Measurements from ENCODE around the gene FLNB.
A peak's percentile ranks its signal among the peaks of the same experiment; 100 is the strongest.

Gene FLNB

DNA sequence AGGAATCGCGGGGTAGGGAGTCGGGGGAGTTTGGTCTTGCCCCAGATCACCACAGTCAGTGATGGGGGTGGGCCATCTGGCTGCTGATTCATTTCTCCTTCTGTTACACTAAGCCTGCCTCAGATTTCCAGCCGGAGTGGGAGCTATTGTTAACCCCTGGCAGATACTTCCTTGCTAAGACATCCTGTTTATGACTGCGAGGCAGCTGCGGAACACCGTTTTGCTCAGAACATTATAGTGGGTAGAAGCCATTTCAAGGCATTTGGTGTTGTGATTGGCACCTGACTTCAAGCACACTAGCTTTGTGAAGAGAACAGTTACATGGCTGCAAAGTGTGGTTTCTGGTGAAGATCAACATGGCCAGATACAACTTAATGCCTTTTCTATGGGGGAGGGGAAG lies 73.8 kb downstream of the FLNB start:
- DNase-seq, result no peak

DNA sequence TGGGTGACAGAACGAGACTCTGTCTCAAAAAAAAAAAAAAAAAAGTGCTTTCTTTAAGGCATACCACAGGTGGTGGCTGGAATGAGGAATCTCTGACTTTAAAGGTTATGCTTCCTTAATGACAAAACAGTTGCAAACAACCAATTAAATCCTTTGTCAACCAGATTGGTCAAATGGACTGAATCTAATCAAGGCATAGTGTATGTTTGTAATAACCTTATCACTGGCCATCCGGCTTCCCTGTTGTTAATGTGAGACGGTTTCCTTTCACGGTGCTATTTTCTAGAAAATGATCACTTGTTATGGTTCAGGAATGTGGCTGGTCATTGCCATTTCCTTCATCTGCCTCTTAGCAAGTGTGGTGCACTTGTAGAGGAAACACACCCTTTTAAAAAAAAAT lies 75.9 kb downstream of the FLNB start:
- DNase-seq, result no peak

DNA sequence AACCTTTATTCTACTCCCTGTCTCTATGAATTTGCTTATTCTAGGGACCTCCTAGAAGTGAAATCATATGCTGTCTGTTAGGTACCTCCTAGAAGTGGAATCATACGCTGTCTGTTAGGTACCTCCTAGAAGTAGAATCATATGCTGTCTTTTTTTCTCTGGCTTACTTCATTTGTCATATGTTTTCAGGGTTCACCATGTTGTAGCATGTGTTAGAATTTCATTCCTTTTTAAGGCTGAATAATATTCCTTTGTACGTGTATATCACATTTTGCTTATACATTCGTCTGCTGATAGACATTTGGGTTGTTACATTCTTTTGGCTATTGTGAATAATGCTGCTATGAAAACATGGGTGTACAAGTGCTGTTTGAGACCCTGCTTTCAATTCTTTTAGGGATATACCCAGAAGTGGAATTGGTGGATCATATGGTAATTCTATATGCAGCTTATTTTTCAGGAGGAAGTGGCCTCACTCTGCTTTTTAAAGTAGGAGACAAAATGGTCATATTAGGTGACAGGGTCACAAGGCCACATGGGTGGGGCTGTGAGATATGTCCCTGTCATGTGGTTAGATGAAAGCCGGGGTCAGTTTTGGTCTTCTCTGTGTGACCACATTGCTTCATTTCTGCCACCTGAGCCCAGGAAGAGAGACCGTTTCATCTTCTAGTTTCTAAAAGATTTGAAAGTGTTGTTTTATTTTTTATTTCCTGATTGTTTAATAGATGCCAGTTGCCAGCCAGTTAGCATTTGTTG lies 76.7 kb downstream of the FLNB start:
- no peak for DNase-seq

DNA sequence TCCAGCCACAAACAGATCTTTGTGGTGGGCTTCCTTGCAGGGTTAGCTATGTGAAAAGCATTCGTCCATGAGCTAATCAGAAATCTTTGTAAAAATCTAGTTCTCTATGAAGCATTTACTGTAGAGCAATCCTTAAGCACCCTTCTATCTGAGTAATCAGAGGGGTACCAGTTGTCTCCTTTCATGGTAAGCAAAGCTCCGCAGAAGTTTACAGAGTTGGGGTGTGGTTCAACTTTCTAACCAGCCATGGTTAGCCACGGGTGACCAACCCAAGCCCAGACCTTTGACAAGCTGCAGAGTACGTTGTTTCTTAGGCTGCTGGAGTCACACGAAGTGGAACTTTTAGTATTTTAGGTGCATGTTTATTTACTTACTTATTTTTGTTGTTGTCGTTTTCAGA lies 77.4 kb downstream of the FLNB start:
- no peak for DNase-seq

DNA sequence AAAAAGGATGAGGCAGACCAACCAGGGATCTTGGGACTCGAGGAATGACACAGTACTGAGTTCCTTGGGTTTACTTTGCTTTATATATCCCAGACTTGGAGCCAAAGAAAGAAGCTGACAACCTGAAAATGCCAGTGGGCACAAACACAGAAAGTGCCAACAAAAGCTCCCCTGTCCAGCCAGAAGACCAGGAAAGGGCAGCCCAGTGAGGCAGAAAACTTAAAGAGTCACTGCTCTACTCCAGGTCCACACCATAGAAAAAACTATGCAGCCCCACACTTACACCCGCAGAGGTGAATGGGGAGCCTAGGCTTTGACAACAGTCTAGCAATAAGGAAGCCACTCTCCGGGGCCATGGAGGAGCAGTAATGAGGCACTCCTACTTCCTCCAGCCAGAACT lies 80.3 kb downstream of the FLNB start:
- no peak for DNase-seq

DNA sequence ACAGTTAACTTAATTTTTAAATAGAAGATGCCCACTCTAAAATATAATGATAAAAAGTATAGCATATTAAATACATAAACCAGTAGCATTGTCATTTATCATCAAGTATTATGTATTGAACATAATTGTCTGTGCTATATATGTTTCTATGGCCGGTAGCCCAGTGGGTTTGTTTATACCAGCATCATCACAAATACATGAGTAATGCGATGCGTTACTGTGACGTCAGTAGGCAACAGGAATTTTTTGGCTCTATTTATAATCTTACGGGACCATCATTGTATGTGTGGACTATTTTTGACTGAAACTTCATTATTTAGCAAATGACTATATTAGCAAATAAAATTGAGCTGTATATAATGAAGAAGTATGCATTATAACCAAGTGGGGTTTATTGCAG lies 82.1 kb downstream of the FLNB start:
- no peak for DNase-seq

DNA sequence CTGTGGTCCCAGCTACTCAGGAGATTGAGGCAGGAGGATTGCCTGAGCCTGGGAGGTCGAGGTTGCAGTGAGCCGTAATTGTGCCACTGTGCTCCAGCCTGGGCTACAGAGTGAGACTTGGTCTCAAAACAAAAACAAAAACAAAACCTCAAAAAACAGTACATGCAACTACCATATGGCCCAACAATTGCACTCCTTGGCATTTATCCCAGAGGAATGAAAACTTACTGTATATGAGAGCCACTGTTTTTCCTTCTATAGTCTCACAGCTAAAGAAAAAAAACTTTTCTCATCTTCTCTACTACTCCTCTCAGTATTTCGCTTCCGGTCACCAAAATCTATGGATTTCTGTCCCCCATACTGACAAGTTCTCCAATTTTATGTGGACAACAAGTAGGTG lies 84.3 kb downstream of the FLNB start:
- DNase-seq, result no peak

DNA sequence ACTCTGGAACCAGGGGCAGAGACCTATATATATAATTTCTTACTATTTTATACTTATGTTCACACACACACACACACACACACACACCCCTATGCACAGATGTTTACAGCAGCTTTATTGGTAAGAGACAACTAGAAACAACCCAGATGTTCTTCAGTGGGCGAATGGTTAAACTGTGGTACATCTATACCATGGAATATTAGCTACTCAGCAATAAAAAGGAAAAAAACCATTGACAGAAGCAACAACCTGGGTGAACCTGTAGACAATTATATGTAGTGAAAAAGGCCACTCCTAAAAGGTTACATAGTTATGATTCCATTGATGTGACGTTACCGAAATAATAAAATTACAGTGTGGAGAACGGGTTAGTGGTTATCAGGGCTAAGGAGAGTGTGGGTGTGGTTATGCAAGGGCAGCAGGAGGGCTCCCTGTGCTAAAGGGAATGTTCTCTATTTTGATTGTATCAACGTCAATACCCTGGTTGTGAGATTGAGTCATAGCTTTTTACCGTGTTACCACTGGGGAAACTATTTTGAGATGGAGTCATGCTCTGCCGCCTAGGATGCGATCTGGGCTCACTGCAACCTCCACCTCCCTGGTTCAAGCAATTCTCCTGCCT lies 85.5 kb downstream of the FLNB start:
- DNase-seq, result no peak

DNA sequence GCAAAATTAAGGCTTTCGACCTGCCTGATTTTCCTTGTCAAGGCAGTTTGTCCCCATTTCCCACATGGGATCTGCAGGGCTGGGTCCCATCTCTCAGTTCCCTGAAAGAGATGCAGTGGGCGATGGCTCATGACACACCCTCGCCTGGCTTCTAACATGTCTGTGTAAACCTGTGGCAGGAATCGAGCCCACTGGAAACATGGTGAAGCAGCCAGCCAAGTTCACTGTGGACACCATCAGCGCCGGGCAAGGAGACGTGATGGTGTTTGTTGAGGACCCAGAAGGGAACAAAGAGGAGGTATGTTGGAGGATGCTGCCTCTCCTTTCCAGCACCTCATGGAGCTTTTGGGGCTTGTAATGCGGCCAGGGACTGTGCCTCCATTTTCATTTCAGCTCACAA lies 86.4 kb downstream of the FLNB start:
- no peak for DNase-seq

DNA sequence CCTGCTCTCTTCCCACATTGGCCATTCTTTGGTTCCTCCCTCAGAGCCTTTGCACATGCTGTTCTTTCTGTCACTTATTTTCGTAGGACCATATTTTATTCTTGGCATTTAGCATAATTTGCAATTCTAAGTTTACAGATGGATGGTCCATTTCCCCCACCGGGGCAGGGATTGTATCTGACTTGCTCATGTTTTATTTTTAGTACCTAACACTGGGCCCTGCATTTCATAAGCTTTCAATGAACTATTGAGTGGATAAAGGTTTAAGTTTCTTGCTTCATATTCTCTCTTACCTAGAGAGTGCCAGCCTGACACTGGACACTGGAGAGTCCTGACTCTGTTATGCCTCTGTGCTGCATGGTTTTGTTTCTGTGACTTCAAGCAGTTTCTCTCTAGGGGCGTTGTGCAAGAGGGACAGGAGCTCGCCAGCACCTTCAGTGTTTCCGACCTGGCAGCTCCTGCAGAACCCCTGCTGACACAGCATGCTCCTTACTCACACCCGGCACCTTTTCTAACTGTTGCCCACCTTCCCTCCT lies 87.4 kb downstream of the FLNB start:
- no peak for DNase-seq

DNA sequence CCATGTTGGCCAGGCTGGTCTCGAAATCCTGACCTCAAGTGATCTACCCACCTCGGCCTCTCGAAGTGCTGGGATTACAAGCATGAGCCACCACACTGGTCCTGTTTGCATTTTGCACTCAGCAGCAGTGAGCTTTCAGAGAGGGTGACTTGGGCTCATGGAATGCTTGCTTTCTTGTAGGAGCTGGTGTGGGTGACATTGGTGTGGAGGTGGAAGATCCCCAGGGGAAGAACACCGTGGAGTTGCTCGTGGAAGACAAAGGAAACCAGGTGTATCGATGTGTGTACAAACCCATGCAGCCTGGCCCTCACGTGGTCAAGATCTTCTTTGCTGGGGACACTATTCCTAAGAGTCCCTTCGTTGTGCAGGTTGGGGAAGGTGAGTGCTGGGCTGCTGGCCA lies 90.3 kb downstream of the FLNB start:
- no peak for DNase-seq

DNA sequence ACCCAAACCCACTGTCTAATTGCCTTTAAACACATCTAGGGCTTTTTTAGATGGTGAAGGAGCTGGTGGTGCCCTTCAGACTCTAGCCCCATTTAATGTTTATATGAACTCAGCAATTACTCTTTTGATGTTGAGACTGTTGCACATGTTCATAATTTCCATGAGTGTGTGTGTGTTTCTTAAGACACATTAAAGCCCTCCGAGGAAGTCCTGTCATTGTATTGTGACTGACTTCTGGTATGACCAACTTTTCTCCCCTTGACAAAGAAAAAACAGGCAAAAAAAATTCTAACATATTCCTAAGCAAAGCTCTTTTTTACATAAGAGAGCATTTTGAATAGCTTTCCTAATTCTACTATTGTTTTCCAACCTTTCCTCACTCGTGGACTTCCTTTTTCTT lies 91.6 kb downstream of the FLNB start:
- no peak for DNase-seq

DNA sequence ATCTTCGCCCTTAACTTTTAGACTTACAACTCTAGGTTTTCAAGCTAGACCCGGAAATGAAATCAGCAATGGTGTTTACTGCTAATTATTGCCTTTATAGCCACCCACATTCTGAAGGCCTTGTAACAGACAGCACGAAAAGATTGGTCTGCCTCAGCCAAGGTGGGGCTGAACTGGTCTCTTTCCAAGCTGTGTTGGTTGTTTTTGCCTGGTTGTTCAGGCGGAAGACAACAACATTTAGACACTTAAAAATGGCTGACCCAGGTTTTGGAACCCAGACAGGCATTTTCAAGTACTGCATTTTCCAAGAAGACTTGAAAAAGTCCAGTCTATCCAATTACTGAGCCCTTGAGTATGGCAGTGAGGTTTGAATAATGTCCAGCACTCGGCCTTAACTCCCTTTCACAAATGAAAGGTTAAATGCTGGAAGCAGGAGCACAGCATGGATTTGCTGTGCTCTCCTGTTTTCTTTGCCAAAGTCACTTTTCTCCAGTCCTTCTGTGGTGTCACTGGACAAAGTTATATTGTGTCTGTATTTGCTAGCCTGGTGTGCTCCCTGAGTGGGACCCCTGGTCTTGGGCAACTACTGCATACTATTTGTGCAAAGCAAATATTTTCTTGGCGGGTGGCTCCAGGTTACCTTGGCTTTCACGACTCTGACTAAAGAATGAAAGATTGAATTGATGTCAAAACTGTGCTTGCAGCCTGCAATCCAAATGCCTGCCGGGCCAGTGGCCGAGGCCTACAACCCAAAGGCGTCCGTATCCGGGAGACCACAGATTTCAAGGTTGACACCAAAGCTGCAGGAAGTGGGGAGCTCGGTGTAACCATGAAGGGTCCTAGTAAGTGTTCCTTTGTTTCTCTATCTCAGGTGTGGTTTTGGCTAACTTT lies 93.5 kb downstream of the FLNB start:
- DNase-seq, result no peak

DNA sequence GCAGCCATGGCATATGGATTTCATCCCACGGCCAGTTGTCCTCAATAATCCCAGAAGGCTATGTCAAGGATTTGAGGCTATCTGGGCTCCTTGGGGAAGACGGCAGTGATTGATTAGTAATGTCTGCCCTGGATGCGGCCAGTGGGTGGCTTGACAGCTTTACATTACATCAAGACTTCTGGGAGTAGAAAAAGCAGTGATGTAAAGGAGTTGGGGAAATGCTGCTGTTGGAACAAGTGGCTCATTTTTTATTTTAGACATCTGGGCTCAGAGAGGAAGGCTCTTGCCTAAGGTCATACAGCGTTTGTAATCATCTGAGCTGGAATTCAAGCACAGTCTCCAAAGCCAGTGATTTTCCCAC lies 94.1 kb downstream of the FLNB start:
- DNase-seq, result no peak

DNA sequence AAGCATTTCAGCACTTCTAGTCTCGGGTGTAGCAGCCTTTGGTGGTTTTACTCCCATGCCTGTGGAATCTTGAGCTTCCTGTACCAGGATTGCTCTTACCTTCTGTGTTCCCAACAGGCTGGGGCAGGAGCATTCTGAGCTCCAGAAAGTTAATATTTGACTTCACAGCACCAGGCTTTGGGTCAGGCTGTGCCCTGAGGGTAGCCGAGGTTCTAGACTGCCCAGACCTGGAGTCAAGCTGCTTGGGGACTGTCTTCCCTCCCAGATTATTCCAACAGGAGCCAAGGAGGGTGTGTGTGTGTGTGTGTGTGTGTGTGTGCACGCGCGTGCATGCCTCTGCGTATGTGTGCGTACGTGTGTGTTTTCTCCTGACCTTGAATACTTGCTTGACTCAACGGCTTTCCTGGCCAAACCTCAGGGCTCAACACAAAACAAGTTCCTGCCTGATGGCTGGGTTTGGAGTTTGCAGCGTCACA lies 94.8 kb downstream of the FLNB start:
- DNase-seq, result no peak

DNA sequence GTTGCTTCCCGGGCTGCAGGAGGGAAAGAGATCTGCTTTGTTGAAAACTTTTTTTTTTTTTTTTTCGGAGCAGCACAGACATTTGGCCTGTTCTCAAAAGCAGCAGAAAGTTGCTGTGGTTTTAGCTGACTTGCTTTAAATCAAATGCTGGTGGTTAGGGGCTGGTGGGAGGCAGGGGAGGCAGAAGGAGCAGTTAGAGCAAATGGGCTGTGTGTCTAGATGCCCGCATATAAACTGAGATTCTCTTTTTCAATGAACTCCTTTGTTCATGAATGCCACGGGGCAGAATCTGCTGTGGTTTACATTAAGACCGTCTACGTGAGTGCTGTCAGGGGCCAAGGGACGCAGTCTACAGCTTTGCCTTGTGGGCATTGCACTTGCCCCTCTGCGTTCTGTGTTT lies 95.9 kb downstream of the FLNB start:
- DNase-seq, result peak; percentile 17

DNA sequence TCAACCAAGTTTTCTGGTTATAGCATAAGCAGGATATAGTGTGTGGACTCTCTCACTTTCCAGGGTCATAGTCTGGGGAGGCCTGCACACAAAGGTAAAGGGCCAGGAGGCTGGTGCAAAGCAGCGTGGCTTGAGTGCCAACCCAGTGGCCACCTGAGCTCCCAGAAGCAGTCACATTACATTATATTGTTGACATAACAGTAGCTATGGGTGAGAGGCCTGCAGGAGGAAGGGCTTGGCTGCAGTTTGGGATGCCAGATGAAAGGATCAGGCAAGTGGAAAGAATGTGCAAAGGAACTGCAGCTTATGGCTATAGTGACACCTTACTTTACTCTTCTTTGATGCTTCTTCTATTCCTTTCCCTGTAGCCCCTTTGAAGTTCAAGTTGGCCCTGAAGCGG lies 96.5 kb downstream of the FLNB start:
- no peak for DNase-seq

DNA sequence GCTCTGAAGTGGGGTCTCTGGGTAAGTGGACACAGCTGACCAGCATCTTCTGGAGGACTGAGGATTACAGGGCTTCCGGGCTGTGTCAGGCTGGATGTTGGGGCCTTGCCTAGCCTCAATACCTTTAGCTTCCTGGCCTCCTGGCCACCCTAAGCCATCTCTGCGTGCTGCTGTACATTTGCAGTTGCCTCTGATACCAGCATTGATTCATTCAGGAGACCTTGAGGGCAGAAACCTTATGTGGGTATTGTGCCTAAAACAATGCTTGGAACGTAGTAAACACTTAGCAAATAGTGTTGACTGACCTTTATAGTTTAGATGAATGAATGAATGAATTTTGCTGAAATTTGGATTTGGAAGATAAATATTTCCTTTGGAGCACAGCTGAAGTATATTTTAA lies 97.0 kb downstream of the FLNB start:
- no peak for DNase-seq

DNA sequence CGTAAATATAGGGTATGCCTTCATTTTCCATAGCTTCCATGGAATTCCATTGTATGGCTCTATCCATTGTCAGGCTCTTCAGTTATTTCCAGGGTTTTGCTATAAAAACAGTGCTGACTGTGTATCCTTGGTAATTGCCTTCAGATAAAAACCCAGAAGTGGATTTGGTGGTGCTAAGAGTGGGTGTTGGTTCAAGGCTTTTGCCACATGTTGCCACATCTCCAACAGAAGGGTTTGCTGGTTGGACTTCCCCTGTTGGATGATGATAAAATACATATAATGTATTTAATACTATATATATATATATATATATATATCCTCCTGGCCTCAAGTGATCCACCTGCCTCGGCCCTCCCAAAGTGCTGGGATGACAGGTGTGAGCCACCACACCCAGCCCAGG lies 97.8 kb downstream of the FLNB start:
- DNase-seq, result no peak

DNA sequence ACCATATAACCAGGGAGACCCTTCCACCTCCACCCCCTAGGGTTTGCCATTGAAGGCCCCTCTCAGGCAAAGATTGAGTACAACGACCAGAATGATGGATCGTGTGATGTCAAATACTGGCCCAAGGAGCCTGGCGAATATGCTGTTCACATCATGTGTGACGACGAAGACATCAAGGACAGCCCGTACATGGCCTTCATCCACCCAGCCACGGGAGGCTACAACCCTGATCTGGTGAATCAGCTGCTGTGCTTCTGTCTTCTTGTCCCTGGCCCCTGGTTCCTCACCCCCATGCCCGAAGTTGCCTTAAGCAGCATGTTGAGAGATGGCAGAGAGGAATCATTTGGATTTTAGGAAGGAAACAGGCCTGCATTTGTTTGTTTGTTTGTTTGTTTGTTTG lies 98.4 kb downstream of the FLNB start:
- DNase-seq, result no peak

DNA sequence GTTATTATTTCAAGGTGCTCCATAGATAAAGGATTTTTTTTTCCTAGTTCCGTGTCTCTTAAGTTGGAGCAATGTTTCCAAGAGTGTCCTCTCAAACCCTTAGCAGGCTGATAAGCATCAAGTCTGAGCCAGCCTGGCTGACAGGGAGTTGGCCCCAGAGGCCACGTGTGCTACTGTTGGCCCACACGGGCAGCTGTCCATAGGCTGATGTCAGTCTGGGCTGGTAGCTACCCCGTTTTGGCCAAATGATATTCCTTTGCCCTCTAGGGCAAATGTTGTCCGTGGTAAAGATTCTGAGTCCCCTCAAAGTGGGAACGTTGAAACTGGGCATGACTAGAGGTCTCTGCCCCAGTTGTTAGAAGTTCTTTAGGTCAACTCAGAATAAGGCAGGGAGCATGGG lies 99.4 kb downstream of the FLNB start:
- no peak for DNase-seq

DNA sequence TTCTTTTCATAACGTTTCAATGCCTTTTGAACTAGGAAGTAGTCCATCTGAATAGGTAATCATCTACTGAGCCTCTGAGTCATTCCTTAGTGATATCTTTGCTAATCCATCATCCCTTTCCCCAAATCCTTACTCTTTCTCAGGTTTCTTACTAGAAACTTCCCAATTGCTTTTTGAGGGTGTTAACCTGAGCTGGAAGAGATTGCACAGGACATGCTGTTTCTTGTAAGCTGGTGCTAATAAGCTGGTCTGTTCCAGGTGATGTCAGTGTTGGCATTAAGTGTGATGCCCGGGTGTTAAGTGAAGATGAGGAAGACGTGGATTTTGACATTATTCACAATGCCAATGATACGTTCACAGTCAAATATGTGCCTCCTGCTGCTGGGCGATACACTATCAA lies 101.5 kb downstream of the FLNB start:
- no peak for DNase-seq

DNA sequence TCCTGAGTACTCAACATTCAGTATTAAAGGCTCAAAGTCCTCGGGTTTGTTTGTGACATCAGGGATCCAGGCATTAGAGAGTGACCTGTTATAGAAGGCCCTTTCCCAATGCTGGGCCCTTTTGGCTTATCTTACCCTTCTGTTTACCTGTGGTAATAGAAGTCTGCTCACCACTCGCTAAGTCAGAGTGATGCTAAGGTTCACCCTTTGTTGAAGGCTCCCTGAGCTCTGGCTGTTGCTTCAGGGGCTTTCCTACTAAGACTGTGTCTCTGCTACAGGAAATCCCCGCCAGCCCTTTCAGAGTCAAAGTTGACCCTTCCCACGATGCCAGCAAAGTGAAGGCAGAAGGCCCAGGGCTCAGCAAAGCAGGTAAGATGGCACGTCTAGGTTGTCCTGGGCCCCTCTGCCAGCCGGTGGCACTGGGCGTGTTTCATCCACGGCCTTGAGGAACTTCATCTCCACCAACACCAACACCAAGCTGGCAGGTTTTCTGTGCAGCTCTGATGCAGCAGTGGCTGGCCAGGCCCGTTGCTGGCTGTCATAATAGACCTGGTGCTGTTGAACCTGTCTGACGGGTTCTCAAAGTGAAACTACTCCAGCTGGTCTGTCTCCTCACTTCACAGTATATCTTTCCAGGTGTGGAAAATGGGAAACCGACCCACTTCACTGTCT lies 103.4 kb downstream of the FLNB start:
- peak; percentile 29 for DNase-seq
